ENCODE data around the gene LIN54.
A peak's percentile ranks its signal among the peaks of the same experiment; 100 is the strongest.
"Not testable (repeated sequence)": the region's sequence is repeated elsewhere in the genome, so short reads cannot be mapped to it uniquely, and the experiment has no call there.

The LIN54 gene

DNA sequence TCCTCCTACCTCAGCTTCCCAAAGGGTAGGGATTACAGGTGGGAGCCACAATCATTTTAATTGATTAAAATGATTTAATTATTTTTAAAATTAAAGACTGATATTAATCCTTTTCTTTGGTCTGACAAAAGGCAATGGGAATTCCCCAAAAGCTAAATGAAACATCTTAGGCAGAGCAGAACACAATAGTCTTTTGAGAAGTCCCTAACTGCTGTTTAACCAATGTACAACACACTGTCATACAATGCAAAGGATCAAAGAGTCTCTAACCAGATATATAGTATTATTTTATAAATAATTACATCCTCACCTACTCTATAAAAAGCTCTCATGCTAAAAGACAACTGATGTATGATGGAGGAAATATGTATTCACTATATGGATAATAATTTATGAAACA, 63.1 kb downstream of the LIN54 start:
- no peak for DNase-seq (ENCODE audit: low read depth)

DNA sequence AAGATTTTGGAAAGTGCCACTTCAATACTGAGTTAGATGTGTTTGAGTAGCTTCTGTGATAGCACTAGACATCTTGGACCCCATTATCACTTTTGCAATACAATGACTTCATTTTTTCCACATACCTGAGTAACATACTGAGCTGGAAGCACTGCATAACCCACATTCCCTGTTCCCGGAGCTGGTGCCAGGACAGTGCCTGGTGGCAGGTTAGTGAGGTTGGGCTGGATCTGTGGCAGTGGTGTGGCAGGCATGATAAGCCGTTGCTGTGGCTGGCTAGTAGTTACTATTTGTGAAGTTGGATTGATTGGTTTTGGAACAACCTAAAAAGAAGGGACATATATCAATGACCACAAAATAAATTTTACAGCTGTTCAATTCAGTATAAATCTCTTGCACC, 71.2 kb downstream of the LIN54 start:
- DNase-seq (ENCODE audit: low read depth), result no peak

DNA sequence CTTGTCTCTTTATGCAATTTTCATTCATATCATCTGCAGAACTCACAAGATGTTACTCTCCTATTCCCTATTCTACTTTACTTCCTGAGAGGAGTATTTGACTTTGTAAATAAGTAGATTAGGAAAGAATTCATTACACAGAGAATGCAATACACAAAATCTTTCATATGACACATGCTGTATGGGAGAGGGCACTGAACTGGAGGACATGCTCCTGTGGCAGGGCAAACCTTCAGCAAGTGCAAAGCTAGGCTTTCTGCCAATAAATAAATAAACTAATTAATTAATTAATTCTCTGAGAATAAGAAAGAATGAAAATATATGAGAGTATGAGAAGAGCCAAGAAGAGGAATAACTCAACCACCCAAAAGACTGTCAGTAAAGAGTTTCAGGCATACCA, 76.2 kb downstream of the LIN54 start:
- DNase-seq (ENCODE audit: low read depth), result no peak

DNA sequence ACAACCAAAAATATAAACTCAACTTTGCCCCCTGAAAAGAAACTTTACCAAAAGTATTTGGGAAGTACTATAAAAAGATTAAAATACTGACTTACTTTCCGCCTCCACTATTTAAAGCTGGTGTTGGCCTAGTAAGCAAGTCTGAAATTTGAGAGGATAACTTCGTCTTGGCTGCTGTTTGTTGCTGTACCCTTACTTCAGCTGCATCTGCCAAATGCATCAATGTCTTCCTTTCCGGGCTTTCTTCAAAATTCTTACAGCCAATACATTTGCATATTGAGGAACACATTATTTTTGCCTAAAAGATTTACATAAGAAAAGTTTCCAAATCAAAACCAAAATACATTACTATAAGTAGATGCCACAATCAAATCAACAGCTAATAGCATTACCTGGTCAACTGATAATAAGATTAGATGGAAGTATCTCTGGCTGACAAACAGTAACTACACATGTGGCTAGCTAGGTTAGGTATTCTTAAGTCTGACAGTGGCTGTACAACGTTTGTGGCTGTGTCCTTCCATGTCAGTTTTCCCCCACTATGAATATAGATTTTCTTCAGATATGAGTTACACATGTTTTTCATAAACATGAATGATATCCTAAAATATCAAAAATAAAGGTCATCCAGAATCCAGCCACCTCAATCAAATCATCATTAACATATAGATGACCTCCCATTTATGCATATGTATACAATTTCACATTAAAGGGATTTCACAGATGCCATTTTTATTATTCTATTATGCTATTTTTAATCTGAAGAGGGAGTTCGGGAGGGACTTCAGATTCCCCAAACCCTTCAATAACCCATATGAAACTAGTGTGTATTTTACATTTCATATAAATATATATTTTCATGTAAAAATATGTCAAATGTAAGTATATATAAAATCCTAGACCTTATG, 79.5 kb downstream of the LIN54 start:
- DNase-seq (ENCODE audit: low read depth), result no peak

DNA sequence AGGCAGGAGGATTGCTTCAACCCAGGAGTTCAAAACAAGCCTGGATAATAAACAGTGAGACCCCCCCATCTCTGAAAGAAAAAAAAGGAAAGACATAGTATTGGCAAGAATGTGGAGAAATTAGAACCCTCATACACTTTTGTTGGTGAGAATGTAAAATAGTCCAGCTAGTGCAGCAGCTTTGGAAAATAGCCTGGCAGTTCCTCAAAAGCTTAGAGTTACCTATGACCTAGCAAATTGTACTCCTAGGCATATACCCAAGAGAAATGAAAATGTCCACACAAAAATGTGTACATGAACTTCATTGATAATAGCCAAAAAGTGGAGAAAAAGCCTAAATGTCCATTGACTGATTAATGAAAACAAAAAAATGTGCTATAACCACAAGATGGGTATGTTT, 88.8 kb downstream of the LIN54 start:
- no peak for DNase-seq (ENCODE audit: low read depth)

DNA sequence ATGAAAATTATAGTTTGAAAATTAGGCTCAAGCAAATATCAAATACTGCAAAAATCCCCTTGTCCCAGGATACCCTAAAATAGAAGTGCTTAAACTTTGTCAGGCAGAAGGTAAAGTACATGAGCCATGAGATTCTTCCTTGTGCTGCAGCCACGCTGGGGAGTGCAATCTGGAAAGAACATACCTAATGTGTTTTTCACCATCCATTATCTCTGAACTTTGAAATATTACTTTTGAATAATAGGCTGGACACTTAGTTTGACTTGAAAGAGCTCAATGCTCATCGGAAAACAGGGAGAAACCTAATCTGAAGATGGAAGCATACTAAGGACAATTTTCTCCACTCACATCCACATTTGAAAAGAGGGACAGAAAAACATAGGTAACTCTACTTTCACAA, 91.2 kb downstream of the LIN54 start:
- DNase-seq (ENCODE audit: low read depth), result no peak

DNA sequence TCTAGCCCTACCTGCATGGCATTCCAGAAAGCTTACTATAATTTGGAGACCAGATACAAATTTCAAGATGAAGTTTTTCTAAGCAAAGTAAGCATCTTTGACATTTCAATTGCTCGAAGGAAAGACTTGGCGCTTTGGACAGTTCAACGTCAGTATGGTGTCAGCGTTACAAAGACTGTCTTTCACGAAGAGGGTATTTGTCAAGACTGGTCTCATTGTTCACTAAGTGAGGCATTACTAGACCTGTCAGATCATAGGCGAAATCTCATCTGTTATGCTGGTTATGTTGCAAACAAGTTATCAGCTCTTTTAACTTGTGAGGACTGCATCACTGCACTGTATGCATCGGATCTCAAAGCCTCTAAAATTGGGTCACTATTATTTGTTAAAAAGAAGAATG, 92.5 kb downstream of the LIN54 start:
- DNase-seq (ENCODE audit: low read depth), result no peak

DNA sequence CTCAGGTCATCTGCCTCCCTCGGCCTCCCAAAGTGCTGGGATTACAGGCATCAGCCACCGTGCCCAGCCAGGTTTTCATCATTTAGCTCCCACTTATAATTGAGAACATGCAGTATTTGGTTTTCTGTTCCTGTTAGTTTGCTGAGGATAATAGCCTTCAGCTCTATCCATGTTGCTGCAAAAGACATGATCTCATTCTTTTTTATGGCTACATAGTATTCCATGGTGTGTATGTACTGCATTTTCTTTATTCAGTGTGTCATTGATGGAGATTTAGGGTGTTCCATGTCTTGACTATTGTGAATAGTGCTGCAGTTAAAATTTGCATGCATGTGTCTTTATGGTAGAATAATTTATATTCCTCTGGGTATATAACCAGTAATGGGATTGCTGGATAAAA, 96.7 kb downstream of the LIN54 start:
- DNase-seq (ENCODE audit: low read depth), result not testable (repeated sequence)

DNA sequence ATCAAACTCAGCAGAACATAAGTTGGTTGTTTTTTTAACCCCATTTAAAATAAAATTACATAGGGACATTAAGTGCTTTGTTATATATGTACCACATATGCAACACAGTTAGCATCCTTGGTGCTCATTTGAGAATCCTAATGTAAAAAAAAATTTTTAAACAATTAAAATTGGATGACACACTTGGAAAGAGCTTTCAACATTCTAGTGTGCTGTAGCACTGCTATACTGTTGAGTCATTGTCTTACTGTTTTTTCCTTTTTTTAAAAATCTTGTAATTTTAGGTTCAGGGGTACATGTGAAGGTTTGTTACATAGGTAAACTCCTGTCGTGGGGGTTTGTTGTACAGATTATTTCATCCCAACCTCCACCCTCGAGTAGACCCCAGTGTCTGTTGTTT, 97.3 kb downstream of the LIN54 start:
- DNase-seq (ENCODE audit: low read depth), result no peak

DNA sequence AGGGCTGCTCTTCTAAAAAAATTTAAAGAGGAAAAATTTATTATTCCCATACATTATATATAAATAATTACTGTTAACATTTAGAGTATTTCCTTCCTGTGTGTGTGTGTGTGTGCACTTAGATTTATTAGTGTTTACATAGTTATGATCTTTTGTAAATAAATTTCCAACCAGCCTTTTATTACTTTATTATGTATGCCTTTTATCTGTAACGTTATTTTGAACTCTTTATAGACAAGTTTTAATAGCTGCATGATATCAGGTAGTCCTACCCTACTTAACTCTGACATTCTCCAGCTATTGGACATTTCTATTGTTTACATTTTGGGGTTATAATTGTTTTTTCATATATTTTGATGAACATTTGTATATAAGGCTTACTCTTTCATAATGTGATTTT, 101.3 kb downstream of the LIN54 start:
- DNase-seq (ENCODE audit: low read depth), result no peak

DNA sequence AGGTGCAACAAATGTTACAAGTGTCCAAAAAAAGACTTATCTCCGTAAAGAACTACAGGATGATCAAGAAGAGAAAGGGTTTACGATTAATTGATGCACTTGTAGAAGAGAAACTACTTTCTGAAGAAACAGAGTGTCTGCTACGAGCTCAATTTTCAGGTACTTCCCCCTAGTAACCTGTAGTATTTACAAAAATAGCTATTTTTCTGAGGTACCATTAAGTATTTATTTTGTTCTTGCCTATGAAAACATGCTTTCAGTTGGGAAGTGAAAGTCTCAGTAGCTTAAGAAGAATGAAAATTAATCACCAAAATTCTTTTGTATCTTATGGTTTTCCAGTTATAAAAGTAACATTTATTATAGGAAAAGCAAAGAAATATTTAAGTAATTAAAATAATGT, 104.2 kb downstream of the LIN54 start:
- no peak for DNase-seq (ENCODE audit: low read depth)

DNA sequence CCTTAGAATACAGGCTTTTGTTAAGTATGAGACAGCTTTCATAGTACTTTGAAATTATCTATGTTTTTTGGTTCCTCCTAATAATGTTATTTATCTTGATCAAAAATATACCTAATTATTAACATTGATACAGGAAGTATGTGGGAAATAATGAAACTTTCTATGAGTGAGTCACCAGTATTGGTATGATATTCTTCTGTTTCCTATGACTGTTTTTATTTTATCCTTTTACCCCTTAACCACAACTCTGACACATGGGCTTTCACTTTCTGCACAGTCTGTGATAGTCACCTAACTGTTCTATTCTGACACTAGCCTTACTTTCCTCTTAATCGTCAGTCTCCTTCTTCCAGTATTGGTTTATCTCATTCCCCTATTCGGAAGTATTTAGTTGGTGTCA, 105.4 kb downstream of the LIN54 start:
- DNase-seq (ENCODE audit: low read depth), result no peak

DNA sequence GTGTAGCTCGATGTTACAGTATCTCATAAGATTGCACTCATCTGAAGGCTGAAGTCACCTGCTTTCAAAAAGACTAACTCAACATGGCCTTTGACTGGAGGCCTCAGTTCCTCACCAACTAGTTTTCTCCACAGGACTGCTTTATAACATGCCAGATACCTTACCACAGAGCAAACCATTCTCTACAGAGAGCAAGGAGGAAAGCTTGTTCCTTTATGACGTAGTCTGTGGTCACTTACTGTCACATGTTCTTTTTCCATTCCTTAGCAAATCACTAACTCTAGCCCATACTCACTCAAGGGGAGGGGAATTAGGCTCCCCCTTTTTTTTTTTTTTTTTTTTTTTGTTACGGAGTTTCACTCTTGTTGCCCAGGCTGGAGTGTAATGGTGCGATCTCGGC, 106.9 kb downstream of the LIN54 start:
- no peak for DNase-seq (ENCODE audit: low read depth)

DNA sequence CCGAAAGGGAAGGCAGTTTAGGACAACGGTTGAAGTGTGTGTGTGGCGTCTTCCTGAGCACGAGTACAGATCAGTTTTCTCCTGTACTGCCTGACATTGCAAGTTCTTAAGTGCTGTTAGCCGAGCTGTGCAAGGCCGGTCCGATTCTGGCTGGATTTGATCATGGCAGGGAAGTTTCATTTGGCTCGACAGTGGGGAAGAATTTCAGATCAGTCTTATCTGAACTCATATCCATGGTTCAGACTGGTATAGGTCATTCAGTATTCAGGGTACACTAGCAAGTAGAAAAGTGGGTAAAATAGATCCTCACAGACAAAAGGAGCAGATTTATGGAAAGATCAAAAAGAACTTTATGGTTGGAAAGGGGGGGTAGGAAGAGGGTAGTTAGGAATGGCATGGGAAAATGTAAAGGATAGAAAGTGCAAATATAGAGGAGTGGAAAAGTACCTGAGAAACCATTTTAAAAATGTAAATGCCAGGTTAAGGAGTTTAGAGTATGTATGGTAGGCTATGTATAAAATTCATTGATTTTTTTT, 109.4 kb downstream of the LIN54 start:
- no peak for DNase-seq (ENCODE audit: low read depth)

DNA sequence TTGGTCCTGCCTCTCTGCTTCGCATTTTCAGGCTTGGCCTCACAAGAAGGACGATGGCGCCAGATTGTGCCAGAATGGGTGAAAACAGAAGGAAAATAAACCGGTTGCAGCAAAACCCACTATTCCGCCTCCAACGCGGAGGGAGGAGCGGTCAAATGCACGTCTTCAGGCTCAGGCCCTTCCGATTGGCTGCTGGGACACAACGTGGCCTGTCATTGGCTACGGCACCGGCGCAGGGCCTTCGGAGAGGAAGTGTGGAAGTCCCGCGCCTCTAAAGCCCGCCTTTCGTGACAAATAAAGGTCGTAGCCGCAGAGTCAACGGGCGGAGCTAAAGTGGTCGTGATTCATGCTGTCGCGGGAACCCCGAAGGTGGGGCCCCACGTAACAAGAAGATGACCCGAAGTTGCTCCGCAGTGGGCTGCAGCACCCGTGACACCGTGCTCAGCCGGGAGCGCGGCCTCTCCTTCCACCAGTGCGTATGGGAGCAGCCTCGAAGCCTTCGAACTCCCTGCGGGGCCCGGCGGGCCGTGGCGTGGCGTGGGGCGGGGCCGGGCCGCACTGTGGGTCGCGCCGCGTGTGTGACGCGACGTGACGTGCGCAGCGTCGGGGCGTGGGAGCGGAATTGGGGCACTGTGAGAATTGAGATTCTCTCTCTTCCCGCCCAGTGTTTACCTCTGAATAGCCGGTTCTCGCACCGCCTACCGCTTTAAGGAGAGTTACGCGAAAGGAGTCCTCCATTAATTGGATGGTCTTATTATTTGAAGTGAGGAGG, 110.0 kb downstream of the LIN54 start, which contains the start of gene THAP9:
THAP9 (plus strand) TSS at position 325 of the 772 bp plus-strand sequence; CDS start at position 393, 68 bp downstream.
- DNase-seq (ENCODE audit: low read depth), result peak; percentile 96

DNA sequence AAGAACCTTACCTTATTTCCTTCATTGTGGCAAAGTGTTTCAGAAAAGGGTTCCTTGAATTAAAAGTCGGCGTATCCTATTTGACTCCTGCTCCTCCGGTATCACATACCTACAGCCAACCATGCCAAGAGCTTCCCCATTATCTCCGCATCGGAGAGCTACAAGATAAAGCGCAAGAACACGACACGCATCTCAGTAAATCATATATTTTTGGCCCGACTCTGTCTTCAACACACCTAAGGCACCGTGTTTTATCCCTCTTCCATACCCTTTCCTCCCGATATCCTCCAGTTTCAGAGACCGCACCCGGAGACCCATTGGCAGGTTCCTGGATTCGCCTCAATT, 110.6 kb downstream of the LIN54 start:
- no peak for DNase-seq (ENCODE audit: low read depth)

DNA sequence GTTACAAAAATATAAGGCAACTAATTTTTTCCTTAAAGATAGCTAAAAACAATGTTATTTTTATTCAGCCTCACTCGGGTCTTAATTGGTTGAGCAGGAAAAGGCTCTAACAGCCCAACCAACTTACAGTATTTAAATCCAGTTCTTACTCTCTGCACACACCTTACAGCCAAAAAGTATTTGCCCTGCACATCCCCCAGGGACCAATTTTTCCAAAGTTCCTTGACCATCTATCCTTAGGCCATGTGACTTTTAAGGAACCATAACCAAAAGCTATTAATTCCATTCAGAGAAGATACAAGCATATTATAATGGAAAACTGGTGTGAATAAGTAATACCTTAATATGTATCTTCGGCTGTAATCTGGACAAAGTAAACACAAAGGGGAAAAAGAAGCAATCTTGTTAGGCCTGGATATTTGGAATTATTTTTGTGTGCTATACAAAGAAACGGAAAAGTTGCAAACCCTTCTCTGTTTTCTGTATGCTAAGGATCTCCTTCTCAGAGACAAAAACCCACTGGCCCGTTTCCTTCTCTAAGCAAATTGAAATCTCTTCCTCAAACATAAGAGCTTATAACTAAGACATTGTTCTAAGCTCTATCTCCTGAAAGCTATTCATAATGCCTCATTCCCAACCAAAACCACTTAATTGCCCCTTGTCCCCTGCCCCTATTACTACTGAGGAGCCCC, 111.1 kb downstream of the LIN54 start:
- no peak for DNase-seq (ENCODE audit: low read depth)

DNA sequence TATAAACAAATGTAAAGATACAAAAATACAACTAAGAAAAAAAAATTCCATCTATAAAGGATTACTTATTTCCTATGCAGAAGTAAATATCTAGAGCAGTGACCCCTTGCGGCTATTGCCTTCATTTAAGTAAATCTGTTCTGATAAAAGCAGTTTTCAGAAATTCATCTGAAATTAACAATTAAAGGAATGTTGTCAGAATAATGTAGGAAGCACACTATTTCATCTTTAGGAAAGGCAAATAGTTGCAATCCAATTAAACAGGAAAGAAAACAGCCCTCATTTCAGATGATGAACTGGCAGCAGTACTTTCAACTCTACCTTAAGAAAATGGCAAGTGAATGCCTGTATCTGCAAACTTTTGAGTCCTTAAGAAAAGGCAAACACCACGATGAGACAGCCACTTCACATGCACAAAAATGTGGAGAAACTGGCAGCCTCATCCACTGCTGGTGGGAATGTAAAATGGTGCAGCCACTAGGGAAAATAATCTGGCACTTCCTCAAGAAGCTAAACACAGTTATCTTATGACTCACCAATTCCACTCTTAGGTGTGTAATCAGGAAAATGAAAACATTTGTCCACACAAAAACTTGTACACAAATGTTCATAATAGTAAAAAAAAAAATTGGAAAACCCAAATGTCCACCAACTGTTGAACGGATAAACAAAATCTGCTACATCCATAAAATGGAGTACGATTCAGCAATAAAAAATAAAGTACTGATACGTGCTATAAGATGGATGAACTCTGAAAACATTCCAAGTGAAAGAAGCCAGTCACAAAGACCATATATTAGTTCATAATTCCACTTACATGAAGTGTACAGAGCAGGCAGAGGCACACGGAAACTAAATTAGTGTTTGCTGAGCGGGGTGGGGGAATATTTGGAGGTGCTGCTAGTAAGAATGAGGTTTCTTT, 112.0 kb downstream of the LIN54 start:
- DNase-seq (ENCODE audit: low read depth), result no peak

DNA sequence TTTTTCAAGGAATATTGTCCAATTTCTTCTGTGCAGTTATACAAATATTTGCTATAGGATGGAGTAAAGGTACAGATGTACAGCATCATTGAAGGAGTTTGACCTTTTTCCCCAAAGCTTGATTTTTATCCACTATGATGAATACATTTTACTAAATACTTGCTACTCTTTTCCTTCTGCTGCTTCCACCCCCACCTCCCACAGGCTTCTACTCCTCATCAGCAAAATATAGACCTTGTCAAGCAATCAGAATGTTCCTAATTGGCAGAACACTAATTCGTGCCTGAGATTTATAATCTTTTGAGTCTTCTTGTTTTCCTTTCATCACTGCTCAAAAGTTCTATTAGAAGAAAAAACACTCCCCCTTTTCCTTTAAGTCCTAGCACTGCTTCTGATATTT, 113.9 kb downstream of the LIN54 start:
- DNase-seq (ENCODE audit: low read depth), result no peak

DNA sequence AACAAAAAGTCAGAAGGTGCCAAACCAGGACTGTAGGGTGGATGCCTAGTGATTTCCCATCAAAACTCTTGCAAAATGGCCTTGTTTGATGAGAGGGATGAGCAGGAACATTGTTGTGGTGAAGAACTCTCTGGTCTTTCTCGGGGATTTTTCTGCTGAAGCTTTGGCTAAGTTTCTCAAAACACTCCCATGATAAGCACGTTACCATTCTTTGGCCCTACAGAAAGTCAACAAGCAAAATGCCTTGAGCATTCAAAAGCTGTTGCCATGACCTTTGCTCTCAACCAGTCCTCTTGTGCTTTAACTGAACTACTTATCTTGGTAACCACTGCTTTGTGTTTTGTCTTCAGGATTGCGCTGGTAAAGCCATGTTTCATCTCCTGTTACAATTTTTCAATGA, 116.7 kb downstream of the LIN54 start:
- no peak for DNase-seq (ENCODE audit: low read depth)

DNA sequence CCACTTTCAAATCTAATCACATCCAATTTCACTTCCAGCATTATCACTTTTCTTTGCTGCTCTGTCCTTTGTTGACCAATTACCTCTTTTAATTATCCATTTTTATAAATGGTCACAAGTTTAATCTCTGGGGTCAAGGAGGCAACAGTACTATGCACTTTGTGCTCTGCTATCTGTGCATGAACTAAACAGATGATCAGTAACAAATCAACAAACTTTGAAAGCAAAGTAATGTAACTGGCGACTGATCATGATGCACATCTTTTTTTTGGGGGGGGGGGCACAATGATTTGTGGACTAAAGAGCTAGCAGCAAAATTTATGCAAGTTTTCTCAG, 118.2 kb downstream of the LIN54 start:
- DNase-seq (ENCODE audit: low read depth), result no peak

Data from stimulated activated CD8-positive, alpha-beta memory T cell treated with anti-CD3 and anti-CD28 coated beads, Interleukin-4, amount 100 ng/mL, for 24 hours (primary cell).